ENCODE data around the gene FZD4.
"Not testable (repeated sequence)": the region's sequence is repeated elsewhere in the genome, so short reads cannot be mapped to it uniquely, and the experiment has no call there.

Gene FZD4

DNA sequence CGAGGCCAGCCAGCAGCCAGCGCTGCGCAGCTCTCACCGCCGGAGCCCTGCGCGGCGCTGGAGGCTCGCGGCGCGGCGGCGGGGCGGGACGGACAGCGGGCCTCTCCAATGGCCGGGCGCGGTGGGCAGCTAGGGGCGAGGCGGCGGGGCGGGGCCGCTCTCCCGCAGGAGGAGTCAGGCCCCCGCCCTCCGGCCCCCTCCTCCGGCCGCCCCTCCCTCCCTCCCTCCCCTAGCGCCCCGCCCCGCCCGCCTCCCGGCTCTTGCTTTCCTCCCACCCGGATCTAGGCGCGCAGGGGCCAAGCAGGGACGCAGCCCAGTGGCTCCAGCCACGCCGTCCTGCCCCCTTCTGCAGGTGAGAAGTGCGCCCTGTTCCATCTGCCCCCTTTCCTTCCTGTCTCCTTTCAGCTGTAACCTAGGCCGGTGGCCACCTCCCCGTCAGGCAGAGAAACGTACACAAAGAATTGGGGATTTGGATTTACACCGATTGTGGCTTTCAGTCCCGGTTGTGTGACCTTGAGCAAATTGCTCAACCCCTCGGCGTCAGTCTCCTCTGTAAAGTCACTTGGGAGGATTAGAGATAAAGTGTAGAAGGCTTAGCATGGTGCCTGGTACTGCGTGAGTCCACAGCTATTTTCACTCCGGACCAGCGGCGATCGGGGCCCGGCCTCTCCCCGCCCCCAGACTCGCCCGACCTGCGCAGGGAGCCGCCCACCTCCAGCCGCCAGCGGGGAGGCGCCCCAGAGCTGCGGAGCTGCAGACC, at the start of gene FZD4:
TSS of gene FZD4 (minus strand) at position 35 of the 760 bp plus-strand sequence. CDS start 310 bp downstream, outside the sequence.
- DNase-seq (ENCODE audit: low spot score) = peak; percentile 92

GRCh38 chr11:87004281-87004680, 49.1 kb upstream of the FZD4 start:
- DNase-seq (ENCODE audit: low spot score) = not testable (repeated sequence)

DNA sequence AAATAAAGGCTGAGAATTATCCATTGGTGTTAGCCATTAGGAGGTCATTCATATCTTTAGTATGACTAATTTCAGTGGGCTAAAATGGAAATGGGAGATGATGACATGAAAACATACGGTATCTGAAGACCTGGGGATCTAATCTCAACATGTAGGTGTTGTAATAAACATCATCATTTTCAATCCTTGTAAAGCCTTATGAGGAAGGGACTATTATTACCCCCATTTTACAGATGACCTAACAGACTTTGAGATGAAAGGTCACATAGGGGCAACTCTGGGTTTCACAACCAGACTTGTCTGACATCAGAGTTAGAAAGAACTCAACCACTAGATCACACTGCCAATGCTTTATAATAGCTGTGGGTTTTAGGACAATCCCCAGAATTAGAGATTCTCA, 47.7 kb upstream of the FZD4 start:
- no peak for DNase-seq (ENCODE audit: low spot score)

DNA sequence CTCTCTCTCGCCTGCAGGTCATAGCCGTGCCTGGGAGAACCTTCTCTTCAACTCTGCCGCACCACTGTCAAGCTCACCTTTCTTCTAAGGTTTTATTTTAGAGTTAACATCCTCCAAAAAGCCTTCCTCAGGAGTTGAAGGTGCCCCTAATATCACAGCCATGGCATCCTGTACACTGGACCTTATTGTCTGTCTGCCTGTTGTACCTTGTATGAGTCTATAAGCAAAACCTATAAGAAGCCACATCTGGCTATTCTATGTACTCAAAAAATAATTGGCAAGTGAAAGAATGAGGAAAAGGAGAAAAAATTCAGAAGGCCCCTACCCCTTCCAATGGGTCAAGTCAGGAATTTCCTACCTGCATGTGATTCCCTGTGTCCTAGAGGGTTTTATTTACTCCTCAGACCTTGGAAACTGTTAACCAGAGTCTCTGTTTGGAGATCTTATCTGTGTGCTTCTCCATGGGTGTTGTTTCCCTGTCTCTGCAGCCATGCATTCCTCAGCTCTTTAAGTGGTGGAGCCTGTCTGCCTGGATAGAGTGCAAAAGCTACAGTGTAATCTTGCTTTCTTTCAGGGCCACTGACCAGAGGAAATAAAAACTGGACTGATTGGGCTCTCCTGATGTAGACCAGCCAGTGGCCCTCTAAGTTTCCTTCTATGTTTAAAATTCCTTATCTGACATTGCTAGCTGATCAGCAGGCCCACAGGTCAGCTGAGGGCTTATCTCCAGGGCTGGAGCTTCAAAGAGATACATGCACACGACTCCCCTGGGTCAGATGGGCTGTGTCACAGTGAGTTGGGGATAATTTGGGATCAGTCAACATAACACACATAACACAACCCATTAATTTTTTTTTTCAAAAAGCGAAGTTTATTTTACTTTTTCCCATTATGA, 44.9 kb upstream of the FZD4 start:
- DNase-seq (ENCODE audit: low spot score) = no peak

GRCh38 chr11:86999388-86999787, 44.2 kb upstream of the FZD4 start:
- DNase-seq (ENCODE audit: low spot score) = no peak

- no peak for DNase-seq (ENCODE audit: low spot score)
Measured at GRCh38 chr11:86996953-86997570, 41.9 kb upstream of the FZD4 start.

DNA sequence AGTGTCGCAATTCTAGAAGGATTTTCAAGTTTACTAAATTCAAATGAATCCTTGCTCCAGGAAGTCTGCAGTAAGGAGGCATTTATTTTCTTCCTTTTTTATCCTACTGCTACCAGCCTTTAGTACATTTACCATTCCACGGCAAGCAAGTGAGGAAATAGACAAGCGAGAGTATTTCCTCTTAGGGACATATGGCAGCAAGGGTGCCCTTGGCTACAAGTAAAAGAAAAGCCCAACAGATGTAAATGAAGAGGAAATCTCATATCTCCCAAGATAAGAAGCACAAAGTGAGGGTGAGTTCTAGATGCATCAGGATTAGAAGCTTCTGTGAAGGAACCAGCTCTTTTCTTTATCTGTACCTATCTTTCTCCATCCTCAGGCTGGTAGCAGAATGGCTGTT, 37.8 kb upstream of the FZD4 start:
- DNase-seq (ENCODE audit: low spot score) = no peak

GRCh38 chr11:86992340-86992739, 37.1 kb upstream of the FZD4 start:
- DNase-seq (ENCODE audit: low spot score) = not testable (repeated sequence)

DNA sequence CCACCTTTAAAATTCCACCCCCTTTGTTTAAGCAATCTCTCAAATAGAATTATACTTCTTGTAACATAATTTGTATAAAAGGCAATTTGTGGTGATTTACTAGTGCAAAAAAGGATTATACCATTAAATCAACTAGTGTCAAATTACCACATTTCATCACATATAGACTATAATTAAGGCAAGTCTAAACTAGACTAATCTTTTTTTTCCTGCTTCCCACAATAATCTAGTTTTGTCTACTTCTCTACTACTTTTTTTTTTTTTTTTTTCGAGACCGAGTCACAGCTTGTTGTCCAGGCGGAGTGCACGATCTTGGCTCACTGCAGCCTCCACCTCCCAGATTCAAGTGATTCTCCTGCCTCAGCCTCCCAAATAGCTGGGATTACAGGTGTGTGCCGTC, 36.1 kb upstream of the FZD4 start:
- no peak for DNase-seq (ENCODE audit: low spot score)

GRCh38 chr11:86990515-86990914, 35.3 kb upstream of the FZD4 start:
- DNase-seq (ENCODE audit: low spot score) = no peak

GRCh38 chr11:86990031-86990430, 34.8 kb upstream of the FZD4 start:
- no peak for DNase-seq (ENCODE audit: low spot score)

DNA sequence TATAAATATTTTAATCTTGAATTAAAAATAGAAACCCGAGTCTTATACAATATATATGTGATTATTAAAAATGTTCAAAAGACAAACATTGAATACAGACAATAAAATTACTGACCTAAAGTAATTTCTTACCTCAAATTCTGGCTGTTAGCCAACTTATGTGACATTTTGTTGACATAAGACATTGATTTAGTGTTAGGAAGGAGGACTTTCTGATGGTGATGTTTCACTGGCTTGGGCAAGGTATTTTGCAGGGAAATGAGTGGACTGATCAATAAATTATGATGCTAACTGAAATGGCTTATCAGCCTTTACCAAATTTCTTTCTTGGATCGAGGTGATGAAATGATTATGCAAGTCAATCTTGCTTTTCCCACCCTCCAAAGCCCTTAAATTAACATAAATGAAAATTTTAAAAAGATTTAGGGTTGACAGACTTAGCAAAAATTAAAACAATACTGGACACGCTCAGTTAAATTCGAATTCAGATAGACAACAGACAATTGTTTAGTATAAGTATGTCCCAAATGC, 33.2 kb upstream of the FZD4 start:
- DNase-seq (ENCODE audit: low spot score) = no peak

GRCh38 chr11:86987679-86988078, 32.5 kb upstream of the FZD4 start:
- DNase-seq (ENCODE audit: low spot score) = no peak

GRCh38 chr11:86984701-86985100, 29.5 kb upstream of the FZD4 start:
- DNase-seq (ENCODE audit: low spot score) = no peak

DNA sequence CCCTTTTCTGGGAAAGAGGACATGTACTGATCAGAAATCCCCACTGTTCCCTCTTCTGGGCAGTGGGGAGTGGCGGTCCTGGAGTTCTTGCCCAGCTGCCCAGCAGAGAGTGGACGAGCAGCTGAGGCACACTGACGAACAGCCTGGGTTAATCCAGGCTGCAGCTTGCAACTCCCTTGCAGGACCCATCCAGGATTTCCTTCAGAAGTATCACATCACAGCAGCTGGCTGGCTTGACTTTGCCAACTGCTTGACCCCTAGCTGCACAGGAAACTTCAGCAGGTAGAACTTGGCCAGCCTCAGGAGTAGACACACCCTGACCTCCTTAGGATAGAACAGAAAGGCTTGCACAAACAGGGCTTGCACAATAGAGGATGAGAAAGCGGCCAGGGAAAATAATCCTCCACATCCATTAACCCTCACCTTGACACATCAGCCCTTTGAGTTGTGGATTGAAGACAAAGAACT, 27.9 kb upstream of the FZD4 start:
- DNase-seq (ENCODE audit: low spot score) = no peak

DNA sequence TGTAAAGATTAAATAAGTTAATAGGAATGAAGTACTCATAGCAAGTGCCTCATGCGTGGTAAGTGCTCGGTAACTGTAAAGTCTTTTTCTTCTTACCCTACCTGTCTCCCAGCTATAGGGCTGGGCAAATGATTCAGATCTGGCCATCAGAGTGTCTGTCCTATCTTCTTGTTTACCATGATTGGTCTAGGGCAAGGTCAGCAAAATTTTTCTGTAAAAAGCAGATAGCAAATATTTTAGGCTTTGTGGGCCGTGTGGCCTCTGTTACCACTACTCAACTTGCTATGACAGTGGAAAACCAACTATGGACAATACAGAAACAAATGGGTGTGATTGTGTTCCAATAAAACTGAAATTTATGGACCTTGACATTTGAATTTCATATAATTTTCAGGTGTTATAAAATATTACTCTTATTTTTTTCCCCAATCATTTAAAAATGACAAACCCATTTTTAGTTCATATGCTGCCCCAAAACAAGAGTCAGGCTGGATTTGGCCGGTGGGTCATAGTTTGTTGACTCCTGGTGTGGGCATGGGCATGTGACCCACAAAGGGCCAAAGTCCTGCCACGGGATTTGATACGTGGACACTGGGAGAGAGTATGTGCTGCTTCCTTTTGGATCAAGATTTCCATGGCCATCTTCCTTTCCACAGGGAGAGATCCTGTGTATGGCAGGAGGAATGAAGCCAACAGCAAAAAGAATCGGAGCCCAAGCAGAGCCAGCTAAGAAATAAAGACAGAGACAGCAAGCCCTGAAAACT, 26.8 kb upstream of the FZD4 start:
- no peak for DNase-seq (ENCODE audit: low spot score)

DNA sequence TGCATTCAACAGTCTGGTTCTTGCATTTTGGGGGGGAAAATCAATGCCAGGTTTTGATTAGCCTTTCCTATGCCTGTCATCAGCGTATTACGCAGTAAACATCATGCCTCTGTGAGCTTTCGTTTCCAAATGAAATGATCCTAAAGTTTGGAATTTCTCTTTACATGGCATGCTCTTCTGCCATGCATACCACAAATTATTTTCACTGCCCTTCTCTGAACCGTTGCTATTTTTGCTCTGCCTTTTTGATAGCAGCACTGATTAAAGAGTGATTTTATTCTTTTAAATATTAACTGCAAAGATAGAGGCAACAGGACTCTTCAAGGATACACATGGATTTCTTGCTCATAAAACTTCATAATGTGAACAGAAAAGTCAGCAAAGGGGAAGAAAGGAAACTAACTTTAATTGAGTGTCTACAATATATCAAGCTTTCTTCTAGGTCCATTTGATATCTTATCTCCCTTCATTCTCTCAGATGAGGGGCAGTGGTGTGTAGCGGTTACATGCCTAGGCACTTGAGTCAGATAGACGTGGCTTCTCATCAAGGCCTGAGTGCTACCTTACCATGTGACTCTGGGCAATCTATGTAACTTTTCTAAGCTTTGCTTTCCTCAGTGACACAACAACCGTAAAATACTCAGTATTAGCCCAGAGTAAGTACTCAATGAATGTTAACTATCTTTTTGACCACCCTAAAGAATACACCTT, 25.0 kb upstream of the FZD4 start:
- DNase-seq (ENCODE audit: low spot score) = no peak

GRCh38 chr11:86978756-86979608, 23.8 kb upstream of the FZD4 start:
- no peak for DNase-seq (ENCODE audit: low spot score)

GRCh38 chr11:86978247-86978646, 23.1 kb upstream of the FZD4 start:
- no peak for DNase-seq (ENCODE audit: low spot score)

GRCh38 chr11:86977441-86978050, 22.4 kb upstream of the FZD4 start:
- DNase-seq (ENCODE audit: low spot score) = no peak

Data from ecto neural progenitor cell (in vitro differentiated cells).